Fibroblast of lung (primary cell): ENCODE data around the gene PIK3CA.

Experiments
- EZH2 ChIP-seq: IDR thresholded peaks from 2 replicates; pipeline ENCODE4 v1.5.1; 2012; ENCODE audit warnings: low read length, control low read depth, mild to moderate bottlenecking; ENCODE audit errors: missing control alignments
- TF ChIP-seq, protein P1 (sequence below), 2 donors: IDR thresholded peaks in 1 of 2; conservative IDR thresholded peaks in 1 of 2; 1 replicate in 1 of 2; 2 replicates in 1 of 2; pipeline ENCODE4 v1.5.1; 2011 to 2012; ENCODE audit warnings: low read length in 2 of 2, control low read depth in 1 of 2, inconsistent platforms in 1 of 2, low read depth in 1 of 2, mild to moderate bottlenecking in 1 of 2

DNA sequence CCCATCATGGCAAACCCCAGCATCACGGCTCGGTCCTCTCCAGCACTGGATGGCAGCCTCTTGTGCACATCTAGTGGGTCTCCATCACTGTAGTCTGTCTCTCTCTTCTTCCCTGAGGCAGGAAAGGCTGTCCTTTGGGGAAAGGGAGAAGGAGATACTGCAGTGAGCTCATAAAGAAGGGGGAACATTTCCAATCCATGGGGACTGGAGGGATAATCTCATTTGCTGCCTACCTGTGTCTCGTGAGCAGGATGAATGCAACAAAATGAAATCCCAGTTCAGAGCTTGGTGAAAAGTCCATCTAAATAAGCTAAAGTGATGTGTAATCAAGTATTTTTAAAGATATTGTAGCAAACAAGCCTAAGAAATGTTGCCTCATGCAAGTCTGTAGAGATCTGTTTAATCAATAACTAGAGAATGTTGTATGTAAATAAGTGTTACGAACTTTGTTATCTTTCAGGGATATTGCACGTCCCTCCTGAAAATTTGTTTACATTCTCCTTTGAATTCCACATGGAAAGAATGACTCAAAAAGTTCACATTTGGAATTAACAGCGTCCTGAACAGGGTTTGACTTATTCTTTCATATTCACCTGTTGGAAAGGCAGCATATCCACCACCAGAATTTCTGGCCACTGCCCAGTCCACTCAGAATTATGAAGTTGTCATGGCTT lies 102.8 kb downstream of the PIK3CA start, which contains the start of gene KCNMB3:
- TF ChIP-seq, protein P1, sequence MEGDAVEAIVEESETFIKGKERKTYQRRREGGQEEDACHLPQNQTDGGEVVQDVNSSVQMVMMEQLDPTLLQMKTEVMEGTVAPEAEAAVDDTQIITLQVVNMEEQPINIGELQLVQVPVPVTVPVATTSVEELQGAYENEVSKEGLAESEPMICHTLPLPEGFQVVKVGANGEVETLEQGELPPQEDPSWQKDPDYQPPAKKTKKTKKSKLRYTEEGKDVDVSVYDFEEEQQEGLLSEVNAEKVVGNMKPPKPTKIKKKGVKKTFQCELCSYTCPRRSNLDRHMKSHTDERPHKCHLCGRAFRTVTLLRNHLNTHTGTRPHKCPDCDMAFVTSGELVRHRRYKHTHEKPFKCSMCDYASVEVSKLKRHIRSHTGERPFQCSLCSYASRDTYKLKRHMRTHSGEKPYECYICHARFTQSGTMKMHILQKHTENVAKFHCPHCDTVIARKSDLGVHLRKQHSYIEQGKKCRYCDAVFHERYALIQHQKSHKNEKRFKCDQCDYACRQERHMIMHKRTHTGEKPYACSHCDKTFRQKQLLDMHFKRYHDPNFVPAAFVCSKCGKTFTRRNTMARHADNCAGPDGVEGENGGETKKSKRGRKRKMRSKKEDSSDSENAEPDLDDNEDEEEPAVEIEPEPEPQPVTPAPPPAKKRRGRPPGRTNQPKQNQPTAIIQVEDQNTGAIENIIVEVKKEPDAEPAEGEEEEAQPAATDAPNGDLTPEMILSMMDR (conservative IDR thresholded peaks at IDR 0.05 in 1 of 2, IDR thresholded peaks at IDR 0.05 in 1 of 2; ENCODE audit: low read depth in 1 of 2, low read length in 2 of 2) = no peak
- no peak for TF ChIP-seq EZH2
